HCT116 (cell line): ENCODE data around the gene CCM2.

Experiments
- CTCF ChIP-seq, 3 experiments: fragments of 200-600 bp in 1 of 3; sonication (generic) in 1 of 3; IDR thresholded peaks in 2 of 3; conservative IDR thresholded peaks in 1 of 3; 2 replicates each; pipeline ENCODE4 v1.5.1; 2012 to 2017; ENCODE audit warnings: low read depth in 2 of 3, low read length in 2 of 3, antibody characterized with exemption in 1 of 3, borderline replicate concordance in 1 of 3, control low read depth in 1 of 3, mild to moderate bottlenecking in 1 of 3, mixed read lengths in 1 of 3, mixed run types in 1 of 3, moderate library complexity in 1 of 3; ENCODE audit not compliant: insufficient read depth in 1 of 3
- EZH2 ChIP-seq: fragments of 200-600 bp; sonication (generic); IDR thresholded peaks from 2 replicates; pipeline ENCODE4 v1.6.1; 2017; ENCODE audit warnings: antibody characterized with exemption, mixed run types
- EZH2phosphoT487 ChIP-seq: fragments of 200-600 bp; IDR thresholded peaks from 2 replicates; pipeline ENCODE4 v1.6.1; 2018; ENCODE audit warnings: antibody characterized with exemption, borderline replicate concordance
- FOSL1 ChIP-seq: IDR thresholded peaks from 2 replicates; pipeline ENCODE4 v1.6.1; 2012; ENCODE audit warnings: low read depth
- JUND ChIP-seq: IDR thresholded peaks from 2 replicates; pipeline ENCODE4 v1.6.1; 2012
- MAX ChIP-seq: IDR thresholded peaks from 2 replicates; pipeline ENCODE4 v1.6.1; 2012
- POLR2A ChIP-seq: IDR thresholded peaks from 2 replicates; pipeline ENCODE4 v1.7.0; 2011; ENCODE audit warnings: borderline replicate concordance; ENCODE audit not compliant: insufficient read depth, insufficient read length; ENCODE audit errors: extremely low read depth
- RAD21 ChIP-seq: IDR thresholded peaks from 2 replicates; pipeline ENCODE4 v1.6.1; 2012; ENCODE audit warnings: low read depth, mild to moderate bottlenecking
- ZNF274 ChIP-seq: fragments of 200-500 bp; sonication (Bioruptor generic); IDR thresholded peaks from 2 replicates; pipeline ENCODE4 v1.6.1; 2014; ENCODE audit warnings: mild to moderate bottlenecking, low read depth, low read length, inconsistent platforms

GRCh38 chr7:45015313-45015712 lies 15.3 kb downstream of the CCM2 start:
- TF ChIP-seq CTCF (IDR thresholded peaks at IDR 0.05 in 2 of 3, conservative IDR thresholded peaks at IDR 0.05 in 1 of 3; ENCODE audit: borderline replicate concordance in 1 of 3, insufficient read depth in 1 of 3, low read depth in 2 of 3, low read length in 2 of 3) (no peak), ZNF274 (no peak), POLR2A (no peak), RAD21 (no peak), FOSL1 (no peak), EZH2phosphoT487 (no peak), JUND (no peak), MAX (no peak), EZH2 (no peak)
